Ecto neural progenitor cell (in vitro differentiated cells): ENCODE measurements around the gene PAEP.
"Not testable (repeated sequence)": the region's sequence is repeated elsewhere in the genome, so short reads cannot be mapped to it uniquely, and the experiment has no call there.

Experiments used
- DNase-seq: peaks from one replicate; pipeline ENCODE4 v3.0.0-alpha.2; 2018; ENCODE audit warnings: low spot score

The PAEP gene

GRCh38 chr9:135561391-135562234, at the start of gene PAEP:
TSS of gene PAEP (plus strand) at chr9:135561756.
- DNase-seq = peak; percentile 32

- DNase-seq = peak; percentile 13
These were observed 49.3 kb upstream of the PAEP start for GRCh38 chr9:135512241-135512603.

- peak; percentile 27 for DNase-seq
These were observed 48.7 kb upstream of the PAEP start for GRCh38 chr9:135512904-135513303.

GRCh38 chr9:135513351-135513846, 48.2 kb upstream of the PAEP start:
- DNase-seq = peak; percentile 38

- not testable (repeated sequence) for DNase-seq
These were observed 47.6 kb upstream of the PAEP start for GRCh38 chr9:135513906-135514305.

- DNase-seq = peak; percentile 27
These were observed 47.0 kb upstream of the PAEP start for GRCh38 chr9:135514342-135515082.

- DNase-seq = peak; percentile 37
These were observed 46.2 kb upstream of the PAEP start for GRCh38 chr9:135515083-135515951.

GRCh38 chr9:135516132-135516860, 45.3 kb upstream of the PAEP start:
- DNase-seq = peak; percentile 32

- DNase-seq = no peak
These were observed 44.1 kb upstream of the PAEP start for GRCh38 chr9:135517407-135517822.

- DNase-seq = peak; percentile 8
These were observed 42.2 kb upstream of the PAEP start for GRCh38 chr9:135519179-135519971.

GRCh38 chr9:135520916-135521607, 40.5 kb upstream of the PAEP start, which contains the start of gene LCN1:
TSS of gene LCN1 (plus strand) at chr9:135521440. CDS start at chr9:135521498, 58 bp downstream.
- DNase-seq = no peak

- no peak for DNase-seq
These were observed 39.9 kb upstream of the PAEP start for GRCh38 chr9:135521608-135522095.

- DNase-seq = no peak
These were observed 39.2 kb upstream of the PAEP start for GRCh38 chr9:135522137-135522877.

GRCh38 chr9:135522931-135523330, 38.6 kb upstream of the PAEP start:
- DNase-seq = peak; percentile 39

GRCh38 chr9:135523521-135524129, 37.9 kb upstream of the PAEP start:
- DNase-seq = peak; percentile 49

- DNase-seq = peak; percentile 43
These were observed 37.3 kb upstream of the PAEP start for GRCh38 chr9:135524130-135524861.

GRCh38 chr9:135525241-135526088, 36.1 kb upstream of the PAEP start:
- no peak for DNase-seq
